RWPE1 (cell line): ENCODE results near the gene SLC35C1.

Experiments used
- CTCF ChIA-PET: fragments of 350-600 bp; sonication (Branson Sonifier 250); formaldehyde crosslinking; extraction: SDS; loops from one replicate; lab custom pipeline; 2021; lab: Yijun Ruan, JAX
- POLR2A ChIA-PET: fragments of 400-600 bp; formaldehyde crosslinking; extraction: SDS; loops from one replicate; lab custom pipeline; 2020; ENCODE audit warnings: antibody characterized with exemption; ENCODE audit not compliant: low non-redundant PET; lab: Yijun Ruan, JAX
- DNase-seq: peaks from one replicate; pipeline ENCODE4 v3.0.0; 2012; ENCODE audit warnings: low spot score
- H3K27ac ChIP-seq: fragments of 450-650 bp; 2 replicates; pipeline ENCODE4 v1.5.1; 2017
- TF ChIP-seq, protein P1 (sequence below): fragments of 450-650 bp; conservative IDR thresholded peaks from 2 replicates; pipeline ENCODE4 v1.5.1; 2017; ENCODE audit warnings: low read depth, mild to moderate bottlenecking

SLC35C1 gene

DNA sequence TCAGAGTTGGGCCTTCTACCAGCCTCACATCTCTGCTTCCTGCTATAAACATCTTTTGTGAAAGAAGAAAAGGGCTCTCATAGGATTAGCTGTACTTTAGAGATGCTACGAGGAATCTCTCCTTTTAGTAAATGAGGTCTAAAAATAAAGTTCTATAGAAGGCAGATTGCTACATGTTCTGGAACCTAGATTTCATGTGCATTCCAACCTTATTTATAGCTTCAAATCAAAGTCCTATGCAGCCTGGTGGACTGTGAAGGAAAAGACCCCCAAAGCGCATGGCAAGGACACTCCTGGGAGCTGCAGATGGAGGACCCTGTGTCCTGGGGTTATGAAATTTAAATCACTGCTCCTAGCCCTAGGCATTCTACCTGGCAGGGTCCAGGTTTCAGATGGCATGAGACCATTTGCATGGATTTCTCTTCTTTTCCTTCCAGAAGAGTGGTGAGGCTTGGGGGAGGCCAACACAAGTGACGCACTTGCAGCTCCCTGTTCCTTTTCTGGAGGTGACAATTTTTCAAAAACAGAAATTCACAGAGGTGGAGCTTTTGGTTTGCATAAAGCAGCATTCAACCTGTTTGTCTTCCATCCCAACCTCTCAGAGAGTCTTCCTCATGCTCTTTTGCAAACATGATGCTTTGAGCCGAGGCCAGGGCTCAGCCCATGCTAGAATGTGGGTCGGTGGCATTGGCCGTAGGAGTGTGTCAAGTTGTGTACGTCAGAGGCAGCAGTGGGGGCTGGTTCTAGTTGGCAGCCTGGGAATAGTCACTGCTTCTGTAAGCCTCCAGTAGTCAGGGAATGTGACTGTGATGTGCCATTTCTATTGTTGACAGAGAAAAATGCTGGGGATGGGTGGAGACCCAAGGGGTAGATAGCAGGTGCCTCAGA is 48.6 kb downstream of the SLC35C1 start:
- TF ChIP-seq, protein P1, sequence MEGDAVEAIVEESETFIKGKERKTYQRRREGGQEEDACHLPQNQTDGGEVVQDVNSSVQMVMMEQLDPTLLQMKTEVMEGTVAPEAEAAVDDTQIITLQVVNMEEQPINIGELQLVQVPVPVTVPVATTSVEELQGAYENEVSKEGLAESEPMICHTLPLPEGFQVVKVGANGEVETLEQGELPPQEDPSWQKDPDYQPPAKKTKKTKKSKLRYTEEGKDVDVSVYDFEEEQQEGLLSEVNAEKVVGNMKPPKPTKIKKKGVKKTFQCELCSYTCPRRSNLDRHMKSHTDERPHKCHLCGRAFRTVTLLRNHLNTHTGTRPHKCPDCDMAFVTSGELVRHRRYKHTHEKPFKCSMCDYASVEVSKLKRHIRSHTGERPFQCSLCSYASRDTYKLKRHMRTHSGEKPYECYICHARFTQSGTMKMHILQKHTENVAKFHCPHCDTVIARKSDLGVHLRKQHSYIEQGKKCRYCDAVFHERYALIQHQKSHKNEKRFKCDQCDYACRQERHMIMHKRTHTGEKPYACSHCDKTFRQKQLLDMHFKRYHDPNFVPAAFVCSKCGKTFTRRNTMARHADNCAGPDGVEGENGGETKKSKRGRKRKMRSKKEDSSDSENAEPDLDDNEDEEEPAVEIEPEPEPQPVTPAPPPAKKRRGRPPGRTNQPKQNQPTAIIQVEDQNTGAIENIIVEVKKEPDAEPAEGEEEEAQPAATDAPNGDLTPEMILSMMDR: no peak
- ChIA-PET POLR2A (no interaction called here), CTCF (no interaction called here)
- H3K27ac ChIP-seq: no peak overlapping the region
- no peak for DNase-seq

DNA sequence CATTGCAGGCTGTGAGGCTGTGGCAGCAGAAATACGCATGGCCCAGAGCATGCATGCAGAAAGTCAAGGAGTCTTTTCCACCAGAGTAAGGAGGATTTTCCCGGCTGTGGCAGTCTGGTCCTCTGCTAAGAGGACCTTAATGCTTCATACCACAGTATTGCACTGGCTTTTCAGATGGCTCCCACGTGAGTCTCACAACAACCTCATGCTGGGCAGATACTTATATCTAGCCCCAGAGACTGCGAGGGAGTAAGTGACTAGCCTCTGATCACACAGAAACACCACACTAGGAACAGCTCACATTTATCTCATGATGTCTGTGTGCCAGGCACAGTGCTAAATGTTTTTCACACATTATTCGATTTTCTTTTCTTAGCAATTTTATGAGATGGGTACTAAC is 50.4 kb downstream of the SLC35C1 start:
- CTCF ChIA-PET: no interaction called here
- DNase-seq: no peak
- no peak overlapping the region for H3K27ac ChIP-seq
- TF ChIP-seq, protein P1: no peak
- POLR2A ChIA-PET: no interaction called here

DNA sequence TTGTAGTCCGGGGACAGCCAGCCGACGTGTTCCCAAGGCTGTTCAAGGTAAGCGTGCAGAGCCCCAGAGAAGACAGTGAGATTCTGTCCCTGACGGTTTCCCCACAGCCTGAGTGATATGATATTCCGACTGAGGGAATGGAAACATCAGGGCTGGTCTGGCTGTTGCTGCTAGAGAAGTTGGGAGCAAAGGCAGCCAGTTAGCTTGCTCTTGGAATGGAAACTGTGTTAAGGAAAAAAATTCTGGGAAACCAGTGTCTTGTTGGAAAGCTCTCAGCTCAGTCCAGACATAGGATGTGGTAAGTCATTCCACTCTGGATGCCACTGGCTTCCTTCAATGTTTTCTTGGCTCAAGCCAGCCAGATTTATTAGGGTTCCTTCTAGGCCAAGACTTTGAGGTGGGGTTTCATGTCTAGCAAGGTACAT is 51.1 kb downstream of the SLC35C1 start:
- POLR2A ChIA-PET: no interaction called here
- no peak for DNase-seq
- TF ChIP-seq, protein P1: no peak
- CTCF ChIA-PET: no interaction called here
- peak overlapping the region; percentile 27 for H3K27ac ChIP-seq

DNA sequence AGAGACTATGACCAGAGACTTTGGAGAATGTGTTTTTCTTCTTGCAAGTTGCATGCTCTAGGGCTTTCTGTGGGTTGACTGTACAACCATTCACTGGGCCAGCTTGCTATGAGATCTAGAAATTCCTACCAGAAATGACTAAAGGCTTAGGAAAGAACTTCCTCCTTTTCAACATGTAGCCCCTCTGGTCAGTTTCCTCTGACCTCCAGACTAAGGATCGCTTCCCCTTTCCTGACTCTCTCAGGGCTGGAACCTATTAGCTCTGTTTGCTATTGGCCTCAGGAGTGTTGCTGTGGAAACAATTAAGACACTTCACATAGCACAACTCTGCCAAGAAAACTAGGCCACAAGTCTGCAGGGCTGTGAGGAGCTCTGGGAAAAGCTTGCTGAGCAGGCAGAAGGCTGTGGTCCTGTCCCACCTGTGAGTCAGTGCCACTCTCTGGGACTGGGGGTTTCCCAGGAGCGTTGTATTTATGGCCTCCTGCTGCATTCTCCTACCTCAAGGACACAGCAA is 53.1 kb downstream of the SLC35C1 start:
- H3K27ac ChIP-seq: peak overlapping the region; percentile 86
- TF ChIP-seq, protein P1: no peak
- no peak for DNase-seq
- CTCF ChIA-PET: no interaction called here
- POLR2A ChIA-PET: no interaction called here

DNA sequence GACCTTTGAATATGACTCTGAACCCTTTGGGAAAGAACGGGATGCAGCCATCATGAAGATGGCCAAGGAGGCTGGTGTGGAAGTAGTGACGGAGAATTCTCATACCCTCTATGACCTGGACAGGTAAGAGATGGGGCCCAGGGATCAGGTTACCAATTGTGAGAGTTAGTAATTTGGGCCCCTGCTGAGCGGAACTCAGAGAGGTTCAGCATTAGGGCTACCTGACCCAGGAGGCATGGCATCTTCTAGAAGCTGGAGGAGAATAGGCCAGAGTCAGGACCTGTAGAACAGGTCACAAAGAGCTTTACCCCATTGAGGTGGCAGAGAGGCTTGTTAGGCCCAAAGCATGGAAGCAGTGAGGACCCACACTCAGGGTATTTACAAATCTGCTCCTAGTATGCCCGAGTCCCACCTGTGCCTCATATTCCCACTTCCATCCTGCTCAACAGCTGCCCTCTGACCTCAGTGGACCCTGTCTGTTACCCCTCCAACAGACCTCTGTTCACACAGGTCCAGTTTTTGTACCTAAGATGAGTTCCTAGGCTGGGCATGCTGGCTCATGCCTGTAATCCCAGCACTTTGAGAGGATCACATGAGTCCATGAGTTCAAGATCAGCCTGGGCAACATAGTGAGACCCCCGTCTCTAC is 53.9 kb downstream of the SLC35C1 start:
- DNase-seq: no peak
- H3K27ac ChIP-seq: peak overlapping the region; percentile 86
- ChIA-PET POLR2A (no interaction called here), CTCF (interaction anchor here (1.9 kb wide), 1 partner anchor 14 kb away, joined by 7 read pairs; no protein-coding TSS in a partner anchor)
- TF ChIP-seq, protein P1: no peak

DNA sequence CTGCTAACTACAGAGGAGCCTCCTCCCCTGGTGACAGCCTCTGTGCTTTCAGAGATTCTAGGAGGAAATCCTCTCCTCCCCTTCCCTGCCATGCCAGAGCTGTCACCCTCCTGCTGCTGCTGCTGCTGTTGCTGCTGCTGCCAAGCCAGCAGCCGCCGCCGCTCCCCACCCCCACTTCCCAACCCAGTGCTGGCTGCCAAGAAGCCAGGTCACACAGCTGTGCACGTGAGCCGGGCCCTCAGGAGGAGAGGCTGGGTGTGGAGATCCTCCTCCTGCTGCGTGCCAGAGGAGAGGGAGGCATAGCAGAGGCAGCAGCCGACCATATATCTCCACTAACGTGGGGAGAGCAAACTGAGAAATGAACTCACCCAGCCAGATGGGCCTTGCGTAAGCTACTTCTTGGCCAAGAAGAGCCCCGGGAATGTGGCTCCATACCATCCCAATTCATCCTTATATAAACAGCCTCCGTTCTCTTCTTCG is 54.8 kb downstream of the SLC35C1 start:
- H3K27ac ChIP-seq: peak overlapping the region; percentile 86
- peak; percentile 83 for DNase-seq
- ChIA-PET POLR2A (interaction anchor here (0.6 kb wide), 1 partner anchor 14 kb away, joined by 3 read pairs; no protein-coding TSS in a partner anchor), CTCF (interaction anchor here (0.7 to 1.9 kb wide), 2 partner anchors 13 to 27 kb away, joined by 3 to 7 read pairs; no protein-coding TSS in a partner anchor)
- TF ChIP-seq, protein P1: no peak
